NCI-H1092 (cell line): ENCODE measurements around the gene C3orf20.

Experiments used
- DNase-seq: peaks from one replicate; lab custom pipeline; 2025; lab: John Stamatoyannopoulos, UW

C3orf20 gene

DNA sequence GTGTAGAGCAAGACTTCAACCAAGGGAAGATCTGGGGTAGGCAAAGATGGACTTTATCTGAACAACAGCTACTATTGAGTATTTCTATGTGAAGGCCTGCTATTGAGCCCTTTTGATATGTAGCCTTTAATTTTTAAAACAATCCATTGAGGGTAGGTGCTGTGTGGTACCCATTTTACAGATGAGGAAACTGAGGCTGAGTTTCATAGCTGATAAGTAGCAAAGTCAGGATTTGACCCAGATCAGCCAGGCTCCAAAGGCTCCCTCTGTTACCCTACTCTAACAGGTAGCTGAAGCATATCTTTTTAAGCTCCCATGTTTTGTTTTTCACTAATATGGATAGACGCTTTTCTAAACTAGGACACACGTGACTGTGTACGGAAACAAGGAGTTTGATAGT is 141.4 kb downstream of the C3orf20 start:
- DNase-seq, result no peak

DNA sequence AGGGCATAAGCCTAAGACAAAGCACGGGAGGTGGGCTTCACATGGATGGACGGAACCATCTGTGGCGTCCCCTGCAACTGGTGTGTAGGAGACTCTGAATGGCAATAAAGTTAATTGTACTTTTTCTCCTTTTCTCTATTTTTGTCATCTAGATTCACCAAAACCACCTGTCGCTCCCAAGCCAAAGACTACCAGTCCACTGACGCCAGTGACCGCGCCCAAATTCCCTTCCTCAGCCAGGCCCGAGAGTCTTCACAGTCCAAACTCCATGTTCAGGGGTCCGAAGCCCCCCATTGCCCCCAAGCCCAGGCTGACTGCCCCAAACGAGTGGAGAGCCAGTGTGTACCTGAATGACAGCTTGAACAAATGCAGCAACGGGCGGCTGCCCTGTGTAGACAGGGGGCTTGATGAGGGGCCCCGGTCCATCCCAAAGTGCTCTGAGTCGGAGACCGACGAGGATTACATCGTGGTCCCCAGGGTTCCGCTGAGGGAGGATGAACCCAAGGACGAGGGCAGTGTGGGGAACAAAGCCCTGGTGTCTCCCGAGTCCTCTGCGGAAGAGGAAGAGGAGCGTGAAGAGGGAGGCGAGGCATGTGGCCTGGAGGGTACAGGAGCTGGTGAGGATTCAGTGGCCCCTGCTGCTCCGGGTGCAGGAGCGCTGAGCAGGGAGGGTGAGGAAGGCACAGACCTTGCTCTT is 144.0 kb downstream of the C3orf20 start, which contains the start of gene FGD5:
Gene FGD5 (plus strand): TSS at position 159 of the 697 bp plus-strand sequence. CDS start 110 bp downstream, at position 269.
- DNase-seq, result no peak

DNA sequence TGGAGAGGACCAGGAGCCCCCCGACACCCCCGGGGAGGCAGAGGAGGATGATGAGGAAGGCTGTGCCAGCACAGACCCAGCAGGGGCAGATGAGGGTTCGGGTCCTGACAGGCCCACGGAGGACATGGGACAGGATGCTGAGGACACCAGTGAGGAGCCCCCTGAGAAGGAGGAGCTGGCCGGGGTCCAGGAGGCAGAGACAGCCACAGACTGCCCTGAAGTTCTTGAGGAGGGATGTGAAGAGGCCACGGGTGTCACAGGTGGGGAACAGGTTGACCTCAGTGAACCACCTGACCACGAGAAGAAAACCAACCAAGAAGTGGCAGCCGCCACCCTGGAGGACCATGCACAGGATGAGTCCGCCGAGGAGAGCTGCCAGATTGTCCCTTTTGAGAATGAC is 144.7 kb downstream of the C3orf20 start:
- no peak for DNase-seq

DNA sequence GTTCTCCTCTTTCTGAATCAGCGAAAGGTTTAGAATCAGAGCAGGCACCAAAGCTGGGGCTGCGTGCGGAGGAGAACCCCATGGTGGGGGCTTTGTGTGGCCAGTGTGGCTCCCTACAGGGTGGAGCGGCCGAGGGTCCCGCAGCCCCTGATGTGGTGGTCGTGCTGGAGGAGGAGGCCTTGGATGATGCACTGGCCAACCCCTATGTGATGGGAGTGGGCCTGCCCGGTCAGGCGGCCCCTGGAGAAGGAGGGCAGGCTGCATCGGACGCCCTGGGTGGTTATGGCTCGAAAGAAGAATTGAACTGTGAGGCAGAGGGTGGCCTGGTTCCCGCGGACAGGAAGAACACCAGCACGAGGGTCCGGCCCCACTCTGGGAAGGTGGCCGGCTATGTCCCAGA is 145.2 kb downstream of the C3orf20 start:
- no peak for DNase-seq

DNA sequence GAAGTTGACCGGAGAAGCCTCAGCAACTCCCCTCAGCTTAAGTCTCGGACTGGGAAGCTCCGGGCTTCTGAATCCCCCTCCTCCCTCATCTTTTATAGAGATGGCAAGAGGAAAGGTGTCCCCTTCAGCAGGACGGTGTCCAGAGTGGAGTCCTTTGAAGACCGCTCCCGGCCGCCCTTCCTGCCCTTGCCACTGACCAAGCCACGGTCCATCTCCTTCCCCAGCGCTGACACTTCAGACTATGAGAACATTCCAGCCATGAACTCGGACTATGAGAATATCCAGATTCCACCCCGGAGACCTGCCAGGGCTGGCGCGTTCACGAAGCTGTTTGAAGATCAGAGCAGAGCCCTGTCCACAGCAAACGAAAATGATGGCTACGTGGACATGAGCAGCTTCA is 146.2 kb downstream of the C3orf20 start:
- DNase-seq, result no peak

DNA sequence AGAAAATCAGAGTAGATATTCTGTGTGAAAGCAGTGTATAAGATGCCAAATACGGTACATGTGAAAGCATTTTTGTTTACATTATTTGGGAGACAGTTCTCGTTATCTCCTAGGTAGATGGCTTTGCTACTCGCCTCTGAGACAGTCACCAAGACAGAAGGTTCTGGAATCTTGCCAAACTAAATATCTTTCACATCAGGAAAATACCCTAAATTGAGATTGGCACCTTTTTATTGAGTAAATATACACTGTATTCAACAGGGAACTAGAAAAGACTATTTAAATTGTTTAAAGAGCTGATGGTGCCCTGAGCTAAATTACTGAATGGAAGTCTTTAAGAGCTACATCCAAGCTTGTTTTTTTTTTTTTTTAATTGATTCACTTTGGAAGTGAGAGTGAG is 147.2 kb downstream of the C3orf20 start:
- no peak for DNase-seq
